HEK293T (cell line): Measurements from ENCODE around the gene NDUFAF5.

Experiments used
- CTCF ChIA-PET: fragments of 350-600 bp; formaldehyde crosslinking; extraction: SDS; loops from one replicate; lab custom pipeline; 2021; ENCODE audit warnings: antibody characterized with exemption, inconsistent platforms; lab: Yijun Ruan, JAX
- POLR2A ChIA-PET: fragments of 350-600 bp; formaldehyde crosslinking; extraction: SDS; loops from one replicate; lab custom pipeline; 2020; ENCODE audit warnings: antibody characterized with exemption, inconsistent platforms; lab: Yijun Ruan, JAX
- DNase-seq: peaks from one replicate; pipeline ENCODE4 v3.0.0; 2012; ENCODE audit warnings: mixed read lengths; ENCODE audit errors: extremely low spot score
- ARNT ChIP-seq: fragments of 450-650 bp; IDR thresholded peaks from 2 replicates; pipeline ENCODE4 v1.6.1; 2017; ENCODE audit warnings: mild to moderate bottlenecking
- BHLHE40 ChIP-seq: fragments of 450-650 bp; IDR thresholded peaks from 2 replicates; pipeline ENCODE4 v1.6.1; 2016; ENCODE audit warnings: mild to moderate bottlenecking, moderate library complexity, borderline replicate concordance
- CTBP1 ChIP-seq: fragments of 450-650 bp; IDR thresholded peaks from 2 replicates; pipeline ENCODE4 v1.6.1; 2016; ENCODE audit warnings: borderline replicate concordance
- ELF4 ChIP-seq: fragments of 450-650 bp; IDR thresholded peaks from 2 replicates; pipeline ENCODE4 v1.6.1; 2017; ENCODE audit warnings: antibody characterized with exemption
- FOXA1 ChIP-seq: fragments of 450-650 bp; IDR thresholded peaks from 2 replicates; pipeline ENCODE4 v1.6.1; 2016; ENCODE audit warnings: mild to moderate bottlenecking
- FOXK2 ChIP-seq: fragments of 450-650 bp; IDR thresholded peaks from 2 replicates; pipeline ENCODE4 v1.6.1; 2016; ENCODE audit warnings: mild to moderate bottlenecking
- FOXM1 ChIP-seq: fragments of 450-650 bp; IDR thresholded peaks from 2 replicates; pipeline ENCODE4 v1.6.1; 2017; ENCODE audit warnings: mild to moderate bottlenecking, borderline replicate concordance
- HDGF ChIP-seq: fragments of 450-650 bp; IDR thresholded peaks from 2 replicates; pipeline ENCODE4 v1.6.1; 2017; ENCODE audit warnings: antibody characterized with exemption, borderline replicate concordance
- L3MBTL2 ChIP-seq: fragments of 450-650 bp; conservative IDR thresholded peaks from 2 replicates; pipeline ENCODE4 v1.6.1; 2016; ENCODE audit warnings: mild to moderate bottlenecking
- LEF1 ChIP-seq: fragments of 450-650 bp; IDR thresholded peaks from 2 replicates; pipeline ENCODE4 v1.6.1; 2017; ENCODE audit warnings: mild to moderate bottlenecking, borderline replicate concordance
- NFRKB ChIP-seq: fragments of 450-650 bp; IDR thresholded peaks from 2 replicates; pipeline ENCODE4 v1.6.1; 2016; ENCODE audit warnings: mild to moderate bottlenecking, moderate library complexity
- SP1 ChIP-seq: fragments of 450-650 bp; IDR thresholded peaks from 2 replicates; pipeline ENCODE4 v1.6.1; 2017
- SUZ12 ChIP-seq: fragments of 450-650 bp; IDR thresholded peaks from 2 replicates; pipeline ENCODE4 v1.6.1; 2016; ENCODE audit warnings: mild to moderate bottlenecking
- TARDBP ChIP-seq: fragments of 450-650 bp; IDR thresholded peaks from 2 replicates; pipeline ENCODE4 v1.6.1; 2016
- ZNF384 ChIP-seq: fragments of 450-650 bp; IDR thresholded peaks from 2 replicates; pipeline ENCODE4 v1.6.1; 2016
- TF ChIP-seq, protein P1 (sequence below): fragments of 450-650 bp; IDR thresholded peaks from 2 replicates; pipeline ENCODE4 v1.6.1; 2016

NDUFAF5 gene

DNA sequence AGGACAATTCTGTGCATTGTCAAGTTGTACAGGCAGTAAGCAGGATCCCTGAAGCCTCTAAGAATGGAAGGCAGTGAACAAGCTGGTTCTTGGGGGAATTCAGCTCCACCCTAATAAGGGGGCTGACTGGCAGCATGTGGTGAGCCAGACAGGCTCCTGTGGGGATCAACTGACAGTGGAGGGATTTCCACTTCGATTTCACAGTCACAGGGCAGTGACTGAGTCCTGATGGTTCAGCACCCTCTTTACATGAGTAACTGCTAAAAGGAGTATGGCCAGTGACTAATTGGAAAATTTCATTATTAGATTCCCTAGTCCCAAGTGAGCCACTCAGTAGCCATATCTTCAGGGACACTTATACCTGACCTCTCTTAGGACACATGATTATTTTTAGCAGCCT, 78.4 kb downstream of the NDUFAF5 start:
- no peak for TF ChIP-seq ARNT
- no peak for TF ChIP-seq NFRKB
- no peak for TF ChIP-seq SUZ12
- TF ChIP-seq BHLHE40, result no peak
- TF ChIP-seq HDGF, result no peak
- no peak for TF ChIP-seq FOXM1
- TF ChIP-seq LEF1, result no peak
- ChIA-PET CTCF (no interaction called here), POLR2A (no interaction called here)
- no peak for DNase-seq

DNA sequence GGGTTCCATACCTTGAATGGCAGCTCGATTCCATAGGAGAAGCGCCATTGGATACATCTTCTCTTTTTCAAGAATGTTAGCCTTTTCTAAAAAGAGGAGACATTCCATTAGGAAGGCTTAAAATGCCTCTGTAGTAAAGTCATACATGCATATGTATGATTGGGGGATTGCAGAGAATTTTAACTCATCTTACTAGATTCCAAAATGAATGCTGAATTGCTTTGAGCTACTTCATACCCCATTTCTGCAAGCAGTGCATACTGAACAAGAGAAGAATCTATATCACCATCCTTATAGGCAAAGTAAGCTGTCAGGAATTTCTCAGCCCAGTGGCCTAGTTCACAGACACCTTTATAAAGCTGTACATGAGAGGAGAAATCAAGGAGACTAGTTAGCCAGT, 80.3 kb downstream of the NDUFAF5 start:
- ChIA-PET POLR2A (no interaction called here), CTCF (no interaction called here)
- DNase-seq, result no peak
- TF ChIP-seq, protein P1, sequence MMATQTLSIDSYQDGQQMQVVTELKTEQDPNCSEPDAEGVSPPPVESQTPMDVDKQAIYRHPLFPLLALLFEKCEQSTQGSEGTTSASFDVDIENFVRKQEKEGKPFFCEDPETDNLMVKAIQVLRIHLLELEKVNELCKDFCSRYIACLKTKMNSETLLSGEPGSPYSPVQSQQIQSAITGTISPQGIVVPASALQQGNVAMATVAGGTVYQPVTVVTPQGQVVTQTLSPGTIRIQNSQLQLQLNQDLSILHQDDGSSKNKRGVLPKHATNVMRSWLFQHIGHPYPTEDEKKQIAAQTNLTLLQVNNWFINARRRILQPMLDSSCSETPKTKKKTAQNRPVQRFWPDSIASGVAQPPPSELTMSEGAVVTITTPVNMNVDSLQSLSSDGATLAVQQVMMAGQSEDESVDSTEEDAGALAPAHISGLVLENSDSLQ, result no peak
- TF ChIP-seq TARDBP (no peak), BHLHE40 (no peak), L3MBTL2 (no peak), ZNF384 (no peak), FOXM1 (no peak), ELF4 (no peak), HDGF (no peak), ARNT (no peak), CTBP1 (no peak), NFRKB (no peak), SUZ12 (no peak), FOXK2 (no peak), FOXA1 (no peak), SP1 (no peak), LEF1 (no peak)

DNA sequence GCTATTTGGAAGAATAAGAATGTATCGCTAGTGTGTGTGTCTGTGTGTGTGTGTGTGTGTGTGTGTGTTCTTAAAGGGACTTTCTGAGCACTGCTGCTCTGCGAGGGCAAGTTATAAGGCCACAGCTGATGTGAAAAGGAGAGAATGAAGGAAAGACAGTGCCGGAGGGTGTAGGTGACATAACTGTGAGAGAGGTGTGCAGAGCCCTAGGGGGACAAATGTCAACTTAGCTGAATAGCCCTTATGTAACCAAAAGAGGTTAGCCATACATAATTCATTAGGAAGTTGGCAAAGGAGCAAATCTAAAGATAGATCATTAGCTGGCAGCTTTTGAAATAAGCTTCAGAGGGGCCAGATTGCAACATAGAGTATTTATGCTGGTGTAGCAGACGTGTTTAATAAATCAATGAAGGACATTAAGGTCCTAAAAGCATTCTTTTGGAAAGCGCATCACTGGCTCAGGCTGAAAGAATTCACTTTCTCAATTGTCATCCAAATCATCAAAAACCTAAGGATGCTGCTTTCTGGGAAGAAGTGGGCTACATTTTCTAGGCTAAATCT, 81.0 kb downstream of the NDUFAF5 start:
- ChIA-PET CTCF (interaction anchor here (0.7 kb wide), 2 partner anchors 9 to 134 kb away, joined by 3 to 4 read pairs; no protein-coding TSS in a partner anchor), POLR2A (no interaction called here)
- TF ChIP-seq LEF1 (no peak), ZNF384 (no peak), TARDBP (no peak), FOXA1 (no peak), FOXK2 (no peak), ARNT (no peak), L3MBTL2 (no peak), HDGF (no peak), FOXM1 (no peak), CTBP1 (no peak), SUZ12 (no peak), ELF4 (no peak), NFRKB (no peak), BHLHE40 (no peak), SP1 (no peak)
- TF ChIP-seq, protein P1, result no peak
- no peak for DNase-seq

DNA sequence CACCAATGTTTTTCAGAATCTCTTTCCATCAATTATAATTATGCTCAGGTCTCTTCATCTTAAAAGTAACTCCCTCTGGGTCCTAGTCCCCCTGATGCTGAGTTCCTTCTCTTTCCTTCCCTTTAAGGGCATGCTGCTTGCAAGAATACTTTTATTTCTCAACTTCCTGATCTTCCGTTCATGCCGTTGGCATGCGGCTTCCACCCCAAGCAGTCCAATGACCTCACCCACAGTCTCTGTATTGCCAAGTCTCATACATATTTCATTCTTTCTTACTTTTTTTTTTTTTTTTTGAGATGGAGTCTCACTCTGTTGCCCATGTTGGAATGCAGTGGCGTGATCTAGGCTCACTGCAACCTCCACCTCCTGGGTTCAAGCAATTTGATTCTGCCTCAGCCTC, 83.5 kb downstream of the NDUFAF5 start:
- CTCF ChIA-PET, result no interaction called here
- no peak for DNase-seq
- POLR2A ChIA-PET, result no interaction called here
- no peak for TF ChIP-seq LEF1
- no peak for TF ChIP-seq FOXA1
- no peak for TF ChIP-seq NFRKB
- TF ChIP-seq HDGF, result no peak
- TF ChIP-seq L3MBTL2, result no peak
- TF ChIP-seq, protein P1, result no peak
- no peak for TF ChIP-seq CTBP1
- TF ChIP-seq ZNF384, result no peak
- TF ChIP-seq FOXK2, result no peak
- TF ChIP-seq FOXM1, result no peak
- TF ChIP-seq BHLHE40, result no peak
- TF ChIP-seq TARDBP, result no peak
- TF ChIP-seq SP1, result no peak
- TF ChIP-seq SUZ12, result no peak
- TF ChIP-seq ELF4, result no peak
- no peak for TF ChIP-seq ARNT

DNA sequence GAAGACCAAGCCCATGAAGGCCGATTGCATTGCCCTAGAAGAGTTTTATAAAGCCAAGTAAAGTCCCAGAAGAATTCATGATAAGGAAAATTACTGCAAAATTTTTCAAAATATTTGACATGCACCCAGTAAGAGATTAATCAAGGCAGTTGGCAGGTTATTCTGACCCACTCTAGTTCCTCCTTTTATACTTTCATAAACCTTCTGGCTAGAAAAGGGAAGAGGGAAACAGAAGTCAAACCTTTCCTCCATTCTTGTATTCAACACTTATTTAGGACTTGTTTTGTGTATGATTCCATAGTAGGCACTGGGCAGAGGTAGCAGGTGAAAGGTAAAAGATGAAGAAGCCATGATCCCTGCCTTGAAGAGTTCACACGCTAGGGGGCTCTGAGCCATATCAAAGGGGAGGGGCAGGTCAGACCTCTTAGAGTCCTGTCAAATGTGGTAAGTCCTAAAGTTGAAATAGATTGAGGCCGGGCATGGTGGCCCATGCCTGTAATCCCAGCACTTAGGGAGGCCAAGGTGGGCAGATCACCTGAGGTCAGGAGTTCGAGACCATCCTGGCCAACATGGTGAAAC, 85.4 kb downstream of the NDUFAF5 start:
- TF ChIP-seq FOXM1 (no peak), L3MBTL2 (no peak), BHLHE40 (no peak), SUZ12 (no peak), ZNF384 (no peak), TARDBP (no peak), CTBP1 (no peak), NFRKB (no peak), FOXK2 (no peak)
- TF ChIP-seq, protein P1, result no peak
- DNase-seq, result no peak
- ChIA-PET POLR2A (no interaction called here), CTCF (no interaction called here)
